GM23338 (cell line): ENCODE data around the gene PGM2. TPM values are rescaled to one million over a fixed set of nuclear protein-coding genes. Genes with fewer than 3 reads are reported as not detected.

Experiments
- ATAC-seq: fragments of 200-7000 bp; cut with Tn5 transposase; 3 replicates; pipeline ENCODE4 v1.9.1; 2020
- DNase-seq: peaks from one replicate; pipeline ENCODE4 v3.0.0-alpha.2; 2015; ENCODE audit warnings: low spot score
- H2AFZ ChIP-seq: fragments of 200-600 bp; sonication (generic); 2 replicates; pipeline ENCODE4 v1.8.0; 2016; ENCODE audit warnings: antibody characterized with exemption, mild to moderate bottlenecking, moderate library complexity
- H3F3A ChIP-seq: fragments of 200-600 bp; sonication (generic); replicated peaks from 2 replicates; pipeline ENCODE4 v1.8.0; 2017; ENCODE audit warnings: antibody characterized with exemption, mixed run types, low read depth
- H3K27ac ChIP-seq: fragments of 200-600 bp; sonication (generic); 2 replicates; pipeline ENCODE4 v1.6.1; 2016; ENCODE audit warnings: low read depth
- H3K27me3 ChIP-seq: fragments of 200-600 bp; sonication (generic); 2 replicates; pipeline ENCODE4 v1.8.0; 2016; ENCODE audit warnings: mild to moderate bottlenecking, mixed run types, moderate library complexity; ENCODE audit not compliant: insufficient read depth
- H3K36me3 ChIP-seq: fragments of 200-600 bp; sonication (generic); 2 replicates; pipeline ENCODE4 v1.8.0; 2016; ENCODE audit warnings: mild to moderate bottlenecking; ENCODE audit not compliant: insufficient read depth
- H3K4me1 ChIP-seq: fragments of 200-600 bp; sonication (generic); 2 replicates; pipeline ENCODE4 v1.8.0; 2016; ENCODE audit warnings: mild to moderate bottlenecking, moderate library complexity; ENCODE audit not compliant: insufficient read depth
- H3K4me2 ChIP-seq: fragments of 200-600 bp; sonication (generic); 2 replicates; pipeline ENCODE4 v1.7.1; 2017; ENCODE audit warnings: mixed run types
- H3K4me3 ChIP-seq: fragments of 200-600 bp; sonication (generic); 2 replicates; pipeline ENCODE4 v1.6.1; 2016; ENCODE audit warnings: mixed run types
- H3K79me2 ChIP-seq: fragments of 200-600 bp; sonication (generic); replicated peaks from 2 replicates; pipeline ENCODE4 v1.8.0; 2017; ENCODE audit warnings: mild to moderate bottlenecking; ENCODE audit not compliant: insufficient read depth
- H3K9me2 ChIP-seq: fragments of 200-600 bp; sonication (generic); 2 replicates; pipeline ENCODE4 v1.8.0; 2017; ENCODE audit not compliant: insufficient read depth
- H4K20me1 ChIP-seq: fragments of 200-600 bp; sonication (generic); replicated peaks from 2 replicates; pipeline ENCODE4 v1.8.0; 2017; ENCODE audit warnings: mild to moderate bottlenecking; ENCODE audit not compliant: insufficient read depth
- H3K27ac Mint-ChIP-seq: 2 replicates; pipeline ENCODE4 v1.8.0; 2020; ENCODE audit warnings: inconsistent platforms, mild to moderate bottlenecking, moderate library complexity, mixed read lengths
- H3K27me3 Mint-ChIP-seq: 3 replicates; pipeline ENCODE4 v1.8.0; 2022; ENCODE audit warnings: low read depth, mild to moderate bottlenecking, moderate library complexity, mixed read lengths, inconsistent platforms; ENCODE audit not compliant: insufficient read depth, poor library complexity
- H3K36me3 Mint-ChIP-seq: 3 replicates; pipeline ENCODE4 v1.8.0; 2021; ENCODE audit warnings: low read depth, mild to moderate bottlenecking, inconsistent platforms, moderate library complexity, mixed read lengths
- H3K4me1 Mint-ChIP-seq: 3 replicates; pipeline ENCODE4 v1.8.0; 2020; ENCODE audit warnings: mild to moderate bottlenecking, inconsistent platforms, mixed read lengths
- H3K4me3 Mint-ChIP-seq: 3 replicates; pipeline ENCODE4 v1.8.0; 2021; ENCODE audit warnings: moderate library complexity, mild to moderate bottlenecking, inconsistent platforms, mixed read lengths
- H3K9me3 Mint-ChIP-seq: 3 replicates; pipeline ENCODE4 v1.8.0; 2020; ENCODE audit warnings: moderate library complexity, mild to moderate bottlenecking, inconsistent platforms, mixed read lengths
- CREB1 ChIP-seq: fragments of 250-450 bp; sonication (Bioruptor Pico); IDR thresholded peaks from 2 replicates; pipeline ENCODE4 v1.5.0; 2020; ENCODE audit warnings: low read depth, mild to moderate bottlenecking, moderate library complexity
- EZH2 ChIP-seq: fragments of 200-600 bp; sonication (generic); IDR thresholded peaks from one replicate; pipeline ENCODE4 v1.8.0; 2017; ENCODE audit warnings: antibody characterized with exemption, mild to moderate bottlenecking, low read depth; ENCODE audit not compliant: unreplicated experiment
- EZH2phosphoT487 ChIP-seq: fragments of 200-600 bp; sonication (generic); IDR thresholded peaks from one replicate; pipeline ENCODE4 v1.8.1; 2018; ENCODE audit warnings: antibody characterized with exemption; ENCODE audit not compliant: unreplicated experiment
- JUNB ChIP-seq: IDR thresholded peaks from one replicate; pipeline ENCODE4 v1.6.1; 2016; ENCODE audit warnings: antibody characterized with exemption; ENCODE audit not compliant: unreplicated experiment
- NANOG ChIP-seq: IDR thresholded peaks from 2 replicates; pipeline ENCODE4 v1.6.1; 2016; ENCODE audit warnings: antibody characterized with exemption, borderline replicate concordance
- POLR2AphosphoS5 ChIP-seq: IDR thresholded peaks from 2 replicates; pipeline ENCODE4 v1.6.1; 2016; ENCODE audit warnings: antibody characterized with exemption, low read depth
- STAT1 ChIP-seq: IDR thresholded peaks from one replicate; pipeline ENCODE4 v1.6.1; 2016; ENCODE audit warnings: antibody characterized with exemption; ENCODE audit not compliant: unreplicated experiment
- ZNF114 ChIP-seq: fragments of 250-450 bp; sonication (Bioruptor Pico); IDR thresholded peaks from 2 replicates; pipeline ENCODE4 v1.5.0; 2020; ENCODE audit warnings: mild to moderate bottlenecking, moderate library complexity
- ZNF331 ChIP-seq: fragments of 250-450 bp; sonication (Bioruptor Pico); IDR thresholded peaks from 2 replicates; pipeline ENCODE4 v1.5.0; 2020; ENCODE audit warnings: low read depth, mild to moderate bottlenecking, moderate library complexity
- polyA plus RNA-seq: library from polyadenylated mRNA; unstranded; fragments of >200 nt; fragmentation: Nextera tagmentation; extraction: Ambion mirVana; gene quantifications from 2 replicates; pipeline ENCODE4 v1.2.1, GENCODE V29; 2016
- total RNA-seq: library from RNA; depleted of rRNA; stranded (reverse); fragments of >200 nt; shearing (Covaris generic); gene quantifications from 2 replicates; pipeline ENCODE4 v1.2.3, GENCODE V29; 2014
- TF ChIP-seq, protein P1 (sequence below): IDR thresholded peaks from one replicate; pipeline ENCODE4 v1.6.1; 2018; ENCODE audit warnings: antibody characterized with exemption; ENCODE audit not compliant: unreplicated experiment
- TF ChIP-seq, protein P2 (sequence below): fragments of 250-450 bp; sonication (Bioruptor Pico); IDR thresholded peaks from 2 replicates; pipeline ENCODE4 v1.5.0; 2020; ENCODE audit warnings: mild to moderate bottlenecking, moderate library complexity
- TF ChIP-seq, protein P3 (sequence below), 2 experiments: fragments of 200-600 bp in 1 of 2; sonication (generic) in 1 of 2; conservative IDR thresholded peaks; 2 replicates each; pipeline versions ENCODE4 v1.5.1 to v1.6.1; 2016 to 2017; ENCODE audit warnings: antibody characterized with exemption in 2 of 2, low read depth in 2 of 2, mild to moderate bottlenecking in 2 of 2, moderate library complexity in 1 of 2
- TF ChIP-seq, protein P4 (sequence below): IDR thresholded peaks from 2 replicates; pipeline ENCODE4 v1.6.1; 2016; ENCODE audit warnings: antibody characterized with exemption

Gene PGM2
- total and polyA plus RNA-seq, 2 experiments from 2014 or later, result 11.4 to 30.8 TPM

DNA sequence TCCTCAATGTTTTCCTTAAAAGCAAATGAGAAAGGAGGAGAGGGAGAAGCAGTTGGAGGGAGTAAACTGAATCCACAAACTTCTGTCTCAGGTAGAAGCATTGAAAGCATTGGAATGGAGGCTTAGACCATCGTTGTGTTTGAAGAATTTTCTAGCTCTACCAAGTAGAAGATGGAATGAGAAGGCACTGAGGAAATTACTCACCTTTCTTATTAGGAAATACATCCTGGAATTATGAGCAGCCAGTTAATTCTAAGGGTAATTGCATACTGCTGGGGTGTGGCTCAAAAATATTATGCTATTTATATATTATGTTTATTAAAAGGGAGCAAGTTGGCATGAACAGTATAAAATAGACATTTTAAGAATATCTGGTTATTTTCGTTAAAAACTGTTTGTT lies 12.9 kb downstream of the PGM2 start (continued):
- no peak for TF ChIP-seq CREB1 (CRISPR knock-in tag)
- TF ChIP-seq NANOG, result no peak
- no peak for TF ChIP-seq ZNF114

DNA sequence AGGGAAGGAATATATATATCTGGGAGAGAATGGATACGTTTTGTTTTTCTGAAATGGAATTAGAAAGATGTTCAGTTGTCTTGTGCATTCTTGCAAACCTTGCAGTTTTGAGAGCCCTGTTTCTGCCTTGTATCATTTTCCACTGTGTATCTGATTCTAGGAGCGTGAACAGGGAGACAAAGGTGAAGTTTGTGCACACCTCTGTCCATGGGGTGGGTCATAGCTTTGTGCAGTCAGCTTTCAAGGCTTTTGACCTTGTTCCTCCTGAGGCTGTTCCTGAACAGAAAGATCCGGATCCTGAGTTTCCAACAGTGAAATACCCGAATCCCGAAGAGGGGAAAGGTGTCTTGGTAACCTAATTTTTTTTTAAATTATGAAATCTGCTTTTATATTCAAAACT lies 17.7 kb downstream of the PGM2 start:
- TF ChIP-seq EZH2, result no peak
- TF ChIP-seq, protein P1, sequence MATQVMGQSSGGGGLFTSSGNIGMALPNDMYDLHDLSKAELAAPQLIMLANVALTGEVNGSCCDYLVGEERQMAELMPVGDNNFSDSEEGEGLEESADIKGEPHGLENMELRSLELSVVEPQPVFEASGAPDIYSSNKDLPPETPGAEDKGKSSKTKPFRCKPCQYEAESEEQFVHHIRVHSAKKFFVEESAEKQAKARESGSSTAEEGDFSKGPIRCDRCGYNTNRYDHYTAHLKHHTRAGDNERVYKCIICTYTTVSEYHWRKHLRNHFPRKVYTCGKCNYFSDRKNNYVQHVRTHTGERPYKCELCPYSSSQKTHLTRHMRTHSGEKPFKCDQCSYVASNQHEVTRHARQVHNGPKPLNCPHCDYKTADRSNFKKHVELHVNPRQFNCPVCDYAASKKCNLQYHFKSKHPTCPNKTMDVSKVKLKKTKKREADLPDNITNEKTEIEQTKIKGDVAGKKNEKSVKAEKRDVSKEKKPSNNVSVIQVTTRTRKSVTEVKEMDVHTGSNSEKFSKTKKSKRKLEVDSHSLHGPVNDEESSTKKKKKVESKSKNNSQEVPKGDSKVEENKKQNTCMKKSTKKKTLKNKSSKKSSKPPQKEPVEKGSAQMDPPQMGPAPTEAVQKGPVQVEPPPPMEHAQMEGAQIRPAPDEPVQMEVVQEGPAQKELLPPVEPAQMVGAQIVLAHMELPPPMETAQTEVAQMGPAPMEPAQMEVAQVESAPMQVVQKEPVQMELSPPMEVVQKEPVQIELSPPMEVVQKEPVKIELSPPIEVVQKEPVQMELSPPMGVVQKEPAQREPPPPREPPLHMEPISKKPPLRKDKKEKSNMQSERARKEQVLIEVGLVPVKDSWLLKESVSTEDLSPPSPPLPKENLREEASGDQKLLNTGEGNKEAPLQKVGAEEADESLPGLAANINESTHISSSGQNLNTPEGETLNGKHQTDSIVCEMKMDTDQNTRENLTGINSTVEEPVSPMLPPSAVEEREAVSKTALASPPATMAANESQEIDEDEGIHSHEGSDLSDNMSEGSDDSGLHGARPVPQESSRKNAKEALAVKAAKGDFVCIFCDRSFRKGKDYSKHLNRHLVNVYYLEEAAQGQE, result no peak
- no peak for TF ChIP-seq ZNF331
- TF ChIP-seq CREB1 (CRISPR knock-in tag), result no peak
- no peak for TF ChIP-seq EZH2phosphoT487
- TF ChIP-seq, protein P2, sequence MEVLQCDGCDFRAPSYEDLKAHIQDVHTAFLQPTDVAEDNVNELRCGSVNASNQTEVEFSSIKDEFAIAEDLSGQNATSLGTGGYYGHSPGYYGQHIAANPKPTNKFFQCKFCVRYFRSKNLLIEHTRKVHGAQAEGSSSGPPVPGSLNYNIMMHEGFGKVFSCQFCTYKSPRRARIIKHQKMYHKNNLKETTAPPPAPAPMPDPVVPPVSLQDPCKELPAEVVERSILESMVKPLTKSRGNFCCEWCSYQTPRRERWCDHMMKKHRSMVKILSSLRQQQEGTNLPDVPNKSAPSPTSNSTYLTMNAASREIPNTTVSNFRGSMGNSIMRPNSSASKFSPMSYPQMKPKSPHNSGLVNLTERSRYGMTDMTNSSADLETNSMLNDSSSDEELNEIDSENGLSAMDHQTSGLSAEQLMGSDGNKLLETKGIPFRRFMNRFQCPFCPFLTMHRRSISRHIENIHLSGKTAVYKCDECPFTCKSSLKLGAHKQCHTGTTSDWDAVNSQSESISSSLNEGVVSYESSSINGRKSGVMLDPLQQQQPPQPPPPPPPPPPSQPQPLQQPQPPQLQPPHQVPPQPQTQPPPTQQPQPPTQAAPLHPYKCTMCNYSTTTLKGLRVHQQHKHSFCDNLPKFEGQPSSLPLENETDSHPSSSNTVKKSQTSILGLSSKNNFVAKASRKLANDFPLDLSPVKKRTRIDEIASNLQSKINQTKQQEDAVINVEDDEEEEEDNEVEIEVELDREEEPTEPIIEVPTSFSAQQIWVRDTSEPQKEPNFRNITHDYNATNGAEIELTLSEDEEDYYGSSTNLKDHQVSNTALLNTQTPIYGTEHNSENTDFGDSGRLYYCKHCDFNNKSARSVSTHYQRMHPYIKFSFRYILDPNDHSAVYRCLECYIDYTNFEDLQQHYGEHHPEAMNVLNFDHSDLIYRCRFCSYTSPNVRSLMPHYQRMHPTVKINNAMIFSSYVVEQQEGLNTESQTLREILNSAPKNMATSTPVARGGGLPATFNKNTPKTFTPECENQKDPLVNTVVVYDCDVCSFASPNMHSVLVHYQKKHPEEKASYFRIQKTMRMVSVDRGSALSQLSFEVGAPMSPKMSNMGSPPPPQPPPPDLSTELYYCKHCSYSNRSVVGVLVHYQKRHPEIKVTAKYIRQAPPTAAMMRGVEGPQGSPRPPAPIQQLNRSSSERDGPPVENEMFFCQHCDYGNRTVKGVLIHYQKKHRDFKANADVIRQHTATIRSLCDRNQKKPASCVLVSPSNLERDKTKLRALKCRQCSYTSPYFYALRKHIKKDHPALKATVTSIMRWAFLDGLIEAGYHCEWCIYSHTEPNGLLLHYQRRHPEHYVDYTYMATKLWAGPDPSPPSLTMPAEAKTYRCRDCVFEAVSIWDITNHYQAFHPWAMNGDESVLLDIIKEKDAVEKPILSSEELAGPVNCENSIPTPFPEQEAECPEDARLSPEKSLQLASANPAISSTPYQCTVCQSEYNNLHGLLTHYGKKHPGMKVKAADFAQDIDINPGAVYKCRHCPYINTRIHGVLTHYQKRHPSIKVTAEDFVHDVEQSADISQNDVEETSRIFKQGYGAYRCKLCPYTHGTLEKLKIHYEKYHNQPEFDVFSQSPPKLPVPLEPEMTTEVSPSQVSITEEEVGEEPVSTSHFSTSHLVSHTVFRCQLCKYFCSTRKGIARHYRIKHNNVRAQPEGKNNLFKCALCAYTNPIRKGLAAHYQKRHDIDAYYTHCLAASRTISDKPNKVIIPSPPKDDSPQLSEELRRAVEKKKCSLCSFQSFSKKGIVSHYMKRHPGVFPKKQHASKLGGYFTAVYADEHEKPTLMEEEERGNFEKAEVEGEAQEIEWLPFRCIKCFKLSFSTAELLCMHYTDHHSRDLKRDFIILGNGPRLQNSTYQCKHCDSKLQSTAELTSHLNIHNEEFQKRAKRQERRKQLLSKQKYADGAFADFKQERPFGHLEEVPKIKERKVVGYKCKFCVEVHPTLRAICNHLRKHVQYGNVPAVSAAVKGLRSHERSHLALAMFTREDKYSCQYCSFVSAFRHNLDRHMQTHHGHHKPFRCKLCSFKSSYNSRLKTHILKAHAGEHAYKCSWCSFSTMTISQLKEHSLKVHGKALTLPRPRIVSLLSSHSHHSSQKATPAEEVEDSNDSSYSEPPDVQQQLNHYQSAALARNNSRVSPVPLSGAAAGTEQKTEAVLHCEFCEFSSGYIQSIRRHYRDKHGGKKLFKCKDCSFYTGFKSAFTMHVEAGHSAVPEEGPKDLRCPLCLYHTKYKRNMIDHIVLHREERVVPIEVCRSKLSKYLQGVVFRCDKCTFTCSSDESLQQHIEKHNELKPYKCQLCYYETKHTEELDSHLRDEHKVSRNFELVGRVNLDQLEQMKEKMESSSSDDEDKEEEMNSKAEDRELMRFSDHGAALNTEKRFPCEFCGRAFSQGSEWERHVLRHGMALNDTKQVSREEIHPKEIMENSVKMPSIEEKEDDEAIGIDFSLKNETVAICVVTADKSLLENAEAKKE (CRISPR knock-in tag), result no peak
- TF ChIP-seq STAT1, result no peak
- no peak for TF ChIP-seq NANOG
- TF ChIP-seq, protein P3, sequence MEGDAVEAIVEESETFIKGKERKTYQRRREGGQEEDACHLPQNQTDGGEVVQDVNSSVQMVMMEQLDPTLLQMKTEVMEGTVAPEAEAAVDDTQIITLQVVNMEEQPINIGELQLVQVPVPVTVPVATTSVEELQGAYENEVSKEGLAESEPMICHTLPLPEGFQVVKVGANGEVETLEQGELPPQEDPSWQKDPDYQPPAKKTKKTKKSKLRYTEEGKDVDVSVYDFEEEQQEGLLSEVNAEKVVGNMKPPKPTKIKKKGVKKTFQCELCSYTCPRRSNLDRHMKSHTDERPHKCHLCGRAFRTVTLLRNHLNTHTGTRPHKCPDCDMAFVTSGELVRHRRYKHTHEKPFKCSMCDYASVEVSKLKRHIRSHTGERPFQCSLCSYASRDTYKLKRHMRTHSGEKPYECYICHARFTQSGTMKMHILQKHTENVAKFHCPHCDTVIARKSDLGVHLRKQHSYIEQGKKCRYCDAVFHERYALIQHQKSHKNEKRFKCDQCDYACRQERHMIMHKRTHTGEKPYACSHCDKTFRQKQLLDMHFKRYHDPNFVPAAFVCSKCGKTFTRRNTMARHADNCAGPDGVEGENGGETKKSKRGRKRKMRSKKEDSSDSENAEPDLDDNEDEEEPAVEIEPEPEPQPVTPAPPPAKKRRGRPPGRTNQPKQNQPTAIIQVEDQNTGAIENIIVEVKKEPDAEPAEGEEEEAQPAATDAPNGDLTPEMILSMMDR (conservative IDR thresholded peaks at IDR 0.05; ENCODE audit: low read depth in 2 of 2), result no peak
- no peak for TF ChIP-seq JUNB
- TF ChIP-seq POLR2AphosphoS5, result no peak
- TF ChIP-seq, protein P4, sequence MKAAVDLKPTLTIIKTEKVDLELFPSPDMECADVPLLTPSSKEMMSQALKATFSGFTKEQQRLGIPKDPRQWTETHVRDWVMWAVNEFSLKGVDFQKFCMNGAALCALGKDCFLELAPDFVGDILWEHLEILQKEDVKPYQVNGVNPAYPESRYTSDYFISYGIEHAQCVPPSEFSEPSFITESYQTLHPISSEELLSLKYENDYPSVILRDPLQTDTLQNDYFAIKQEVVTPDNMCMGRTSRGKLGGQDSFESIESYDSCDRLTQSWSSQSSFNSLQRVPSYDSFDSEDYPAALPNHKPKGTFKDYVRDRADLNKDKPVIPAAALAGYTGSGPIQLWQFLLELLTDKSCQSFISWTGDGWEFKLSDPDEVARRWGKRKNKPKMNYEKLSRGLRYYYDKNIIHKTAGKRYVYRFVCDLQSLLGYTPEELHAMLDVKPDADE, result no peak
- TF ChIP-seq ZNF114, result no peak
- Histone ChIP-seq H4K20me1 (peaks cover 6% of the 10 kb centered on the region; the same call in 1 of the 2 replicates), H3K27me3 (no peaks in the 10 kb centered on the region), H3K4me2 (no peak overlapping the region), H2AFZ (no peak overlapping the region), H3F3A (no peaks in the 10 kb centered on the region), H3K27ac (no peak overlapping the region), H3K79me2 (no peaks in the 10 kb centered on the region), H3K9me2 (no peaks in the 10 kb centered on the region), H3K36me3 (peaks cover 45% of the 10 kb centered on the region), H3K4me3 (no peak overlapping the region), H3K4me1 (no peaks in the 10 kb centered on the region)
- Mint-ChIP-seq H3K27me3 (peaks cover 3% of the 10 kb centered on the region), H3K9me3 (no peaks in the 10 kb centered on the region), H3K27ac (no peak overlapping the region), H3K4me1 (no peaks in the 10 kb centered on the region), H3K36me3 (peaks cover 40% of the 10 kb centered on the region), H3K4me3 (no peak overlapping the region)
- ATAC-seq (no peak), DNase-seq (no peak)
